OCI-LY1 (cell line): ENCODE data around the gene CXCL17.

Source experiments
- H2AFZ ChIP-seq: fragments of 200-600 bp; sonication (generic), shearing (Covaris generic); 2 replicates; pipeline ENCODE4 v1.6.0; 2014; ENCODE audit warnings: antibody characterized with exemption, mild to moderate bottlenecking, low read length
- H3F3A ChIP-seq: fragments of 200-600 bp; sonication (generic), shearing (Covaris generic); 2 replicates; pipeline ENCODE4 v1.6.0; 2014; ENCODE audit warnings: mild to moderate bottlenecking, antibody characterized with exemption, low read length, moderate library complexity; ENCODE audit not compliant: insufficient read depth
- H3K27ac ChIP-seq: fragments of 200-600 bp; sonication (generic); 2 replicates; pipeline ENCODE4 v1.5.1; 2014; ENCODE audit warnings: low read length, mixed run types, mild to moderate bottlenecking, low read depth; ENCODE audit not compliant: poor library complexity, severe bottlenecking
- H3K27me3 ChIP-seq: fragments of 200-600 bp; sonication (generic); 2 replicates; pipeline ENCODE4 v1.6.0; 2014; ENCODE audit warnings: antibody characterized with exemption, mild to moderate bottlenecking, low read length, moderate library complexity; ENCODE audit not compliant: insufficient read depth
- H3K36me3 ChIP-seq: fragments of 200-600 bp; sonication (generic); 2 replicates; pipeline ENCODE4 v1.6.1; 2014; ENCODE audit warnings: mild to moderate bottlenecking, antibody characterized with exemption, low read length, moderate library complexity, mixed read lengths; ENCODE audit not compliant: insufficient read depth
- H3K4me1 ChIP-seq: fragments of 200-600 bp; sonication (generic); 2 replicates; pipeline ENCODE4 v1.5.1; 2014; ENCODE audit warnings: mild to moderate bottlenecking, low read length, moderate library complexity; ENCODE audit not compliant: insufficient read depth, severe bottlenecking
- H3K4me2 ChIP-seq: fragments of 200-600 bp; sonication (generic), shearing (Covaris generic); 2 replicates; pipeline ENCODE4 v1.6.1; 2014; ENCODE audit warnings: low read length
- H3K4me3 ChIP-seq: fragments of 200-600 bp; sonication (generic); 2 replicates; pipeline ENCODE4 v1.5.1; 2014; ENCODE audit warnings: low read length, low read depth, mild to moderate bottlenecking, mixed read lengths; ENCODE audit not compliant: poor library complexity, severe bottlenecking
- H3K79me2 ChIP-seq: fragments of 200-600 bp; shearing (Covaris generic); 2 replicates; pipeline ENCODE4 v1.6.1; 2016; ENCODE audit warnings: mixed run types, low read length, mixed read lengths; ENCODE audit not compliant: insufficient read depth
- H3K9ac ChIP-seq: fragments of 200-600 bp; sonication (generic), shearing (Covaris generic); 2 replicates; pipeline ENCODE4 v1.6.1; 2014; ENCODE audit warnings: mild to moderate bottlenecking, low read length, mixed read lengths
- H3K9me2 ChIP-seq: fragments of 200-600 bp; sonication (generic), shearing (Covaris generic); 2 replicates; pipeline ENCODE4 v1.6.1; 2014; ENCODE audit warnings: low read depth, mild to moderate bottlenecking, low read length, mixed read lengths
- H3K9me3 ChIP-seq: fragments of 200-600 bp; shearing (Covaris generic); 2 replicates; pipeline ENCODE4 v1.6.1; 2014; ENCODE audit warnings: low read length, mixed read lengths
- H4K20me1 ChIP-seq: fragments of 200-600 bp; sonication (generic), shearing (Covaris generic); 2 replicates; pipeline ENCODE4 v1.6.0; 2016; ENCODE audit warnings: mild to moderate bottlenecking, low read length; ENCODE audit not compliant: insufficient read depth
- CTCF ChIP-seq: fragments of 200-600 bp; sonication (generic), shearing (Covaris generic); IDR thresholded peaks from 2 replicates; pipeline ENCODE4 v1.5.1; 2017; ENCODE audit warnings: mild to moderate bottlenecking, antibody characterized with exemption, low read length, moderate library complexity, mixed read lengths
- EZH2 ChIP-seq: fragments of 200-600 bp; sonication (generic), shearing (Covaris generic); IDR thresholded peaks from 2 replicates; pipeline ENCODE4 v1.8.0; 2017; ENCODE audit warnings: borderline replicate concordance, mixed run types, mild to moderate bottlenecking, antibody characterized with exemption, low read length, moderate library complexity, mixed read lengths

Gene CXCL17

DNA sequence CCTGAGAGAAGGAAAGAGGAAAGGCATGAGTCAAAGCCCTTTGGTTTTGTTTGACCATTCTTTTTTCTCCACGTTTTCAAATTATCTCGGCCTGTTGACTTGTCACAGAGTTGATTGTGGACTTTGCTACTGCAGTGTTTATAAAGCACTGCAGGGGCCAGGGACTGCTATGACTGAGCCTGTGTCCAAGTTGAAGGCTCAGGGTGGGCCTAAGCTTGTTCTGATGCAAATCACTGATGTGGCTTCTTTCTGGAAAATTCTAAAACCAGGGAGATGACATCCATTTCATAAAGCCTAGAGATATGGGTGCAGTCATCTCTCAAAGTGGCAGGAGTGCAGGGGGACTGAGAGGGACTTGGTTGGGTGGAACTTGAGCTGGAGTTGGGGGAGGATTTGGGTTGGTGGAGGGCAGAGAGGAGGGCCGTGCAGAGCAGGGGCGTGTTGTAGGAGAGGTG, 1.2 kb upstream of the CXCL17 start:
- H3K4me3 ChIP-seq = no peak overlapping the region
- H3K36me3 ChIP-seq = no peaks in the 10 kb centered on the region
- no peaks in the 10 kb centered on the region for H3K4me1 ChIP-seq
- H2AFZ ChIP-seq = no peak overlapping the region
- H3K9me2 ChIP-seq = no peaks in the 10 kb centered on the region
- no peaks in the 10 kb centered on the region for H3K9me3 ChIP-seq
- no peak overlapping the region for H3K4me2 ChIP-seq
- no peak overlapping the region for H3K9ac ChIP-seq
- H3K79me2 ChIP-seq = no peaks in the 10 kb centered on the region
- no peak for TF ChIP-seq EZH2
- TF ChIP-seq CTCF = no peak
- no peaks in the 10 kb centered on the region for H3F3A ChIP-seq
- no peak overlapping the region for H3K27ac ChIP-seq
- H3K27me3 ChIP-seq = no peaks in the 10 kb centered on the region
- no peaks in the 10 kb centered on the region for H4K20me1 ChIP-seq

GRCh38 chr19:42441049-42441445, 1.7 kb downstream of the CXCL17 start:
- no peak overlapping the region for H2AFZ ChIP-seq
- H3K27me3 ChIP-seq = no peaks in the 10 kb centered on the region
- no peaks in the 10 kb centered on the region for H3K9me2 ChIP-seq
- no peaks in the 10 kb centered on the region for H3K9me3 ChIP-seq
- TF ChIP-seq CTCF (no peak), EZH2 (no peak)
- H3K4me1 ChIP-seq = no peaks in the 10 kb centered on the region
- no peaks in the 10 kb centered on the region for H3K79me2 ChIP-seq
- no peak overlapping the region for H3K4me3 ChIP-seq
- no peaks in the 10 kb centered on the region for H3F3A ChIP-seq
- H3K4me2 ChIP-seq = no peak overlapping the region
- no peaks in the 10 kb centered on the region for H3K36me3 ChIP-seq
- no peak overlapping the region for H3K27ac ChIP-seq
- no peaks in the 10 kb centered on the region for H4K20me1 ChIP-seq
- H3K9ac ChIP-seq = no peak overlapping the region

GRCh38 chr19:42440357-42441048, 2.2 kb downstream of the CXCL17 start:
- no peaks in the 10 kb centered on the region for H3K9me3 ChIP-seq
- H3F3A ChIP-seq = no peaks in the 10 kb centered on the region
- H3K9me2 ChIP-seq = no peaks in the 10 kb centered on the region
- no peak overlapping the region for H3K9ac ChIP-seq
- H3K79me2 ChIP-seq = no peaks in the 10 kb centered on the region
- no peaks in the 10 kb centered on the region for H3K36me3 ChIP-seq
- no peaks in the 10 kb centered on the region for H3K4me1 ChIP-seq
- no peaks in the 10 kb centered on the region for H4K20me1 ChIP-seq
- H2AFZ ChIP-seq = no peak overlapping the region
- TF ChIP-seq CTCF (peak; percentile 97), EZH2 (no peak)
- H3K27me3 ChIP-seq = no peaks in the 10 kb centered on the region
- H3K4me2 ChIP-seq = no peak overlapping the region
- H3K4me3 ChIP-seq = no peak overlapping the region
- no peak overlapping the region for H3K27ac ChIP-seq
